ENCODE measurements around the gene TMEM255B.

DNA sequence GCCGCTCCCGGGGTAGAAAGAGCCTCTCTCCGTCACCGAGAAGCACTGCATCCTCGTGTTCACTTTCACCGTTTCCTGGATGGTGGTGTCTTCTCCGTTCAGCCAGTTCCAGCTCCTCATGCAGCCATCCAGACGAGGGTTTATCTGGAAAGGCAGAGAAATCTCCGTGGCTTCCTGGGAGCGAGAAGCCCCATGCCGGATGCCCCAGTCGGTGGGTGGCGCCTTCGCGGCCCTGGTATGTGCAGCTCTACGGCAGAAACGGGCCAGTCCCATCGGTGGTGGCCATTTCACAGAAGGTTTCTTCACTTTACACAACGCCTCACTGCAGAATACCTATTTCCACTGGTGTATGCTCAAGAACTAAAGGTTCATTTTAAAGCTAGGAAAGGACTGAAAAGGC lies 68.0 kb downstream of the TMEM255B start:
- TF ChIP-seq, protein P1, sequence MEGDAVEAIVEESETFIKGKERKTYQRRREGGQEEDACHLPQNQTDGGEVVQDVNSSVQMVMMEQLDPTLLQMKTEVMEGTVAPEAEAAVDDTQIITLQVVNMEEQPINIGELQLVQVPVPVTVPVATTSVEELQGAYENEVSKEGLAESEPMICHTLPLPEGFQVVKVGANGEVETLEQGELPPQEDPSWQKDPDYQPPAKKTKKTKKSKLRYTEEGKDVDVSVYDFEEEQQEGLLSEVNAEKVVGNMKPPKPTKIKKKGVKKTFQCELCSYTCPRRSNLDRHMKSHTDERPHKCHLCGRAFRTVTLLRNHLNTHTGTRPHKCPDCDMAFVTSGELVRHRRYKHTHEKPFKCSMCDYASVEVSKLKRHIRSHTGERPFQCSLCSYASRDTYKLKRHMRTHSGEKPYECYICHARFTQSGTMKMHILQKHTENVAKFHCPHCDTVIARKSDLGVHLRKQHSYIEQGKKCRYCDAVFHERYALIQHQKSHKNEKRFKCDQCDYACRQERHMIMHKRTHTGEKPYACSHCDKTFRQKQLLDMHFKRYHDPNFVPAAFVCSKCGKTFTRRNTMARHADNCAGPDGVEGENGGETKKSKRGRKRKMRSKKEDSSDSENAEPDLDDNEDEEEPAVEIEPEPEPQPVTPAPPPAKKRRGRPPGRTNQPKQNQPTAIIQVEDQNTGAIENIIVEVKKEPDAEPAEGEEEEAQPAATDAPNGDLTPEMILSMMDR (IDR thresholded peaks at IDR 0.05) = no peak
- TF ChIP-seq TCF7L2 (IDR thresholded peaks at IDR 0.05; ENCODE audit: low read depth, low read length) = no peak
- TF ChIP-seq, protein P2, sequence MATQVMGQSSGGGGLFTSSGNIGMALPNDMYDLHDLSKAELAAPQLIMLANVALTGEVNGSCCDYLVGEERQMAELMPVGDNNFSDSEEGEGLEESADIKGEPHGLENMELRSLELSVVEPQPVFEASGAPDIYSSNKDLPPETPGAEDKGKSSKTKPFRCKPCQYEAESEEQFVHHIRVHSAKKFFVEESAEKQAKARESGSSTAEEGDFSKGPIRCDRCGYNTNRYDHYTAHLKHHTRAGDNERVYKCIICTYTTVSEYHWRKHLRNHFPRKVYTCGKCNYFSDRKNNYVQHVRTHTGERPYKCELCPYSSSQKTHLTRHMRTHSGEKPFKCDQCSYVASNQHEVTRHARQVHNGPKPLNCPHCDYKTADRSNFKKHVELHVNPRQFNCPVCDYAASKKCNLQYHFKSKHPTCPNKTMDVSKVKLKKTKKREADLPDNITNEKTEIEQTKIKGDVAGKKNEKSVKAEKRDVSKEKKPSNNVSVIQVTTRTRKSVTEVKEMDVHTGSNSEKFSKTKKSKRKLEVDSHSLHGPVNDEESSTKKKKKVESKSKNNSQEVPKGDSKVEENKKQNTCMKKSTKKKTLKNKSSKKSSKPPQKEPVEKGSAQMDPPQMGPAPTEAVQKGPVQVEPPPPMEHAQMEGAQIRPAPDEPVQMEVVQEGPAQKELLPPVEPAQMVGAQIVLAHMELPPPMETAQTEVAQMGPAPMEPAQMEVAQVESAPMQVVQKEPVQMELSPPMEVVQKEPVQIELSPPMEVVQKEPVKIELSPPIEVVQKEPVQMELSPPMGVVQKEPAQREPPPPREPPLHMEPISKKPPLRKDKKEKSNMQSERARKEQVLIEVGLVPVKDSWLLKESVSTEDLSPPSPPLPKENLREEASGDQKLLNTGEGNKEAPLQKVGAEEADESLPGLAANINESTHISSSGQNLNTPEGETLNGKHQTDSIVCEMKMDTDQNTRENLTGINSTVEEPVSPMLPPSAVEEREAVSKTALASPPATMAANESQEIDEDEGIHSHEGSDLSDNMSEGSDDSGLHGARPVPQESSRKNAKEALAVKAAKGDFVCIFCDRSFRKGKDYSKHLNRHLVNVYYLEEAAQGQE (IDR thresholded peaks at IDR 0.05; ENCODE audit: insufficient read depth in 1 of 2, low read depth in 2 of 2, low read length in 1 of 2) = no peak
- TF ChIP-seq POLR2AphosphoS5 (IDR thresholded peaks at IDR 0.05; ENCODE audit: low read depth, low read length) = no peak
- TF ChIP-seq SIN3A (IDR thresholded peaks at IDR 0.05; ENCODE audit: borderline replicate concordance, insufficient read depth, low read depth, low read length) = no peak

Measured in Panc1 (cell line).